ENCODE results near the gene IGSF1.

GRCh38 chrX:131226591-131226990, 62.5 kb downstream of the IGSF1 start:
- TF ChIP-seq CTCF (conservative IDR thresholded peaks at IDR 0.05): no peak
- no peak for TF ChIP-seq EZH2 (IDR thresholded peaks at IDR 0.05; ENCODE audit: low read depth)

Data from PC-9 (cell line).